ENCODE data around the gene RBM45.
"Not testable (repeated sequence)": the region's sequence is repeated elsewhere in the genome, so short reads cannot be mapped to it uniquely, and the experiment has no call there.

RBM45 gene

DNA sequence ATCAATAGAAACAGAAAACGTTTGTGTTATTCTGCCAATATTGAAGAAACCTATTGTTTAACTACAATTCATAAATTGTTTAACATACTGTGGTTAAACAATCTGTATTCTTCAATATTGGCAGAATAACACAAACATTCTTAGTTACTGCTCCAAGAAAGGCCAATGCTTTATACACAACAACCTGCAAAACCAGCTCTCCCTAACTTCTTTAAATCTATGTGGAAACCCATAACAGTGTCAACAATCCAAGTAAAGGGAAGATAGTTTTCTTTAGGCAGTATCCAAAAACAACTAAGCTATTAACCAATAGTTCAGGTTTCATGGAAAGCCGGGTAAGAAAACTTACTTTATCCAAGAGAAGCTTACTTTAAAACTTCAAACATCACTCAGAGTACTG is 6.2 kb upstream of the RBM45 start:
- DNase-seq (ENCODE audit: low read depth in 2 of 2), result no peak

DNA sequence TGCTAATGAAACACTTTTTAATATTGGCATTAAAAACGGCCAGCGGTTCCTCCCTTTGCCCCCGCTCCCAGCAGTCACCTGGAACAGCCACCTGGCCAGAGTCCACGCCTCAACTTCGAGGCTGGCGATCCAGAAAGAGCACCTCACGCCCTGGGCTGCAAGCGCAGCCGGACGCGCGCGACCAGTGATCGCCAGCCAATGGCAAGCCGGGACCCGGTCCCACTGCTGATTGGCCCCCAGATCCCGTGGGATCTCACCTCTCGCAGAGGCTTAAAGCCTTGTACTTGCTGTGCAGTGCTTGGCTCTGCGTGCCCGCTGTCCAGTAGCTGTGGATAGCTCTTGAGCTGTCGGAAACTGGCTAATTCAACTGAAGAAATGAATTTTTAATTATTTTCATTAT is 4.1 kb upstream of the RBM45 start:
- no peak for DNase-seq (ENCODE audit: low read depth in 2 of 2)

DNA sequence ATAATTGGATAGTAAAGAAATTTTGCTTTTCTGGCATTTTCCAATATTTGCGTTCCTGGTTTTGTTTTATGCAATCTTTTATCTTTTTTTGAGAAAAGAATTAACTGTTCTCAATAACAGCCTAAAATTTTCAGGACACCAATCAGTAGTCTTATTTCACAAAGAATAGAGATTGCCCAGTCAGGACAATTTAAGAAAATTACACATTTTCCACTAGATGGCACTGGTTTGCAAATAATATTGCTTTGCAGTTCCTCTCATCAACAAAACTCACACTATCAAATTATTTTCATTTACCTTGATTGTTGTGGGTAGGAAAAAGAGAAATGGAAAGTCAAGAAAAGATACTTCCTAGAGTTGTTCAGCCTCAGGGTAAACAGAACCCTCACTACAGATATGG is 2.4 kb upstream of the RBM45 start:
- no peak for DNase-seq (ENCODE audit: low read depth in 2 of 2)

DNA sequence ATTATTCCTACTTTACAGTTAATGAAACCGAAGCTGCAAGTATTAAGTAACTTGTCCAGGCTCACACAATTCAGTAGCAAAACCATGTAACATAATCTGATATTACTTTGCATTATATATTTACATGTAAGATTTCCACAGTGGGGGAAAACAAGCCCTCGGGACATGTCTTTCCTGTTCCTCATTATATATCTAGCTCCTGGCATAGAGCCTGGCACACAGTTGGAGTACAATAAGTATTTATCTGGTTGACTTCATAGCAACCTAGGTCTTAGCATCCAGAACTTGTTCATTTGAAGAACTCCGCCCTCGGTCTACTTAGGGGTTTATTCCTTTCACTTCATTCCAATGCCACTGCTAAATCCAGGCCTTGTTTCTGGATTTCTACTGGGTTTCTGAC is 1.6 kb upstream of the RBM45 start:
- DNase-seq (ENCODE audit: low read depth in 2 of 2), result no peak

DNA sequence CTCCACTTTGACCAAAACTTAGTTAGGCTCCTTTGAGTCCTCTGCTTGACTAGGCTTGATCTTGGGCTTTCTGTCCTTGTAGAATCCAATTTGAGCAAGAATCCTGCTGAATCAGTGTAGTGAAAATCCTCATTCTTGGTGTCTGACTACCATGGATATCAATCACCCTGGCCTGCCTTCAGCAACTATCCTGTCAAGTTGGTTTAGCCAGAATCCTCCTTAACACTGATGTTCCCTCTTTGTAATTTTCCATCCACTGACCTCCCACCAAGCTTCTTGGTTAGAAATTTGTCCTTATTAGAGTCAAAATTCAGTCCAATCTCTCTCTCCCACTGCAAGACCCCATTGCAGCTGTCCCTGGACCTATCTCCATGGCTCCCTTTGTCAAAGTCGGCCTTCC is 494 bp upstream of the RBM45 start:
- no peak for DNase-seq (ENCODE audit: low read depth in 2 of 2)

DNA sequence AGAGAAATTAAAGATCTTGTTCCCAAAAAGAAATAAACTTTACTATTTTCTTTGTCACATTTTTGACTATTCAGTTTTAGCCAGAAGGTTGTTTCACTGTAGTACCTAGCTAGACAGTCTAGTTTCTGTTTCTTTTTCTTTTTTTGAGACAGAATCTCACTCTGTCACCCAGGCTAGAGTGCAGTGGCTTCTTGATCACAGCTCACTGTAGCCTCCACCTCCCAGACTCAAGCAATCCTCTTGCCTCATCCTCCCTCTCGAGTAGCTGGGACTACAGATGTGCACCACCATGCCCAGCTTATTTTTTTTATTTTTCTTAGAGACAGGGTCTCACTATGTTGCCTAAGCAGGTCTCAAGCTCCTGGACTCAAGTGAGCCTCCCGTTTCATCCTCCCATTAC is 2.2 kb downstream of the RBM45 start:
- no peak for DNase-seq (ENCODE audit: low read depth in 2 of 2)

DNA sequence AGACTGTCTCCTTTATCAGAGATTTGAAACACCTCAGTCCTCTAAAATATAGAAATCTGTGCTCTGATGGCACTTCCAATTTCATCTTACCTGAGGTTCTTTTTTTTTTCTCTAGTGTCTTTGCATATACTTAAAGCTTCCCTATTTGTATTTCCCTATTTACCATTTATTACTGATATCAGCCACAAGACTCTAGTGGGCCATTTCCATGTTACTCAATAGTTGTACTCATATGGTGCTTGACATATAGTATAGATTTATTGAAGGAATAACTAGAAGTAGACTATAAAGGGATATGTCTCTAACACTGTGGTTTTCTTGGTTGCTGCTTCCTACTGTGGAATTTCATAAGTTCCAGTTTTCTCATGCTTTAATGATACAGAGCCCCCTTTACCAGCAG is 3.0 kb downstream of the RBM45 start:
- DNase-seq (ENCODE audit: low read depth in 2 of 2), result no peak

DNA sequence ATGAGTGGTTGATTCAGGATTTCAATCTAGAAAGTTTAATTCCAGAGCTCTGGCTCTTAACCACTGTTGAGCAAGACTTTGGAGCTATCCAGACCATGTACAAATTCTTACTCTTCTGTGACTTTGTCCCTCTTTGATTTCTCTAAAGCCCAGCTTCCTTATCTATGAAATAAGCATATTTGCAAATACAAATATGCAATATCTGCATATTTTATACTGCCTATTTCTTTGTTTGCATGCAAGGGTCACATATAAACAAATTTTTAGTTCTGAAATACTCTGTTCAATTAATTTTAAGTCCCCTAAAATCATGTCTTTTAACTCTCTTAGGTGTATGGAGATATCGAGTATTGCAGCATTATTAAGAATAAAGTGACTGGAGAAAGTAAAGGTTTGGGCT is 5.5 kb downstream of the RBM45 start:
- no peak for DNase-seq (ENCODE audit: low read depth in 2 of 2)

DNA sequence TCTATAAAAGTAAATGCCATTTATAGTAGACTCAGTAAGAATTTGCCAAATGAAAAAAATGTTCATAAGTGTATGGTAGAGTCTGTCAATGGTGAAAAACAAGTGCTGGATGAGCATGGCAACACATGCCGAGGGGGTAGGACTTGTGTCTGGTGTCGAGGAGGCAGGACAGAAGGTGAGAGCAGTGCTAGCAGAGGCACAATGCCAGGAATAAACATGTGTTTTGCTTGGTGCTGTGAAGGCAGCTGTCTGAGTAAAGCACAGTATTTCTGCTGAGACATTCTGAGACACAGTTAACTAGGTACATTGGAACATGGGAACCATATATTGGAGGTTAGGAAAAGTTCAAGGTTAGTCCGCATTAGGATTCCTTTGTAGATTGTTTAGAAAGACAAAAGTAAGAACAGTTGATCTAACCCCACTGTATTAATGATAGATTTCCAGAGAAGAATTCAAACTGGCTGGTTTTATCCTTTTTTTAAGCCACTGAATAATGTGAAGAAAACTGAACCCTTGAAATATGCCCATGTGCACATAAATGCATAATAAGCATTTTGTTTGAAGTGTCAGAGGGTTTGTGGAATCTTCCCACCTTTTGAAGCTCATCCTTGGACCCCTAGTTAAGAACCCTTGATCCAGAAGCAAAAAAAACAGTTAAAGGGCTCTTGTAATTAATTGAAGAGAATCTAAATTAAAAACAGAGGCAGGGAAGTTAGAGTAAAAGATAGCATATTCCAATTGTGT is 7.1 kb downstream of the RBM45 start:
- no peak for DNase-seq (ENCODE audit: low read depth in 2 of 2)

DNA sequence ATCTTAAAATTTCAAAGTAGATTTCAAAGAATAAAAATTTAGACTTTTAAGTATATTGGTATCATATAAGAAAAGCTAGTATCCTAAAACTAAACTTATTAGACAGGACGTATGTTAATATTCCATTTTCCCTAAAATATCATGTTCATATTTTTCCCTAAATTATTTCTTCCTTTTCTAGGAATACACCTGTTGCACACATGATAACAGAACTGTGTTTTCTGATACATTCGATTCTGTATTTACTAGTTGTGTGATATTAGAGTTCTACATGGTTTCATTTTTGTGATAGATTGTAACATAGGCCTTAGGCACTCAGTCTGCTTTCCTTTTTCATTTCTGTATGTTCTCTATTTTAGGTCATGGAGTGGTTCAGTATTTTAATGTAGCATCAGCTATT is 10.9 kb downstream of the RBM45 start:
- no peak for DNase-seq (ENCODE audit: low read depth in 2 of 2)

DNA sequence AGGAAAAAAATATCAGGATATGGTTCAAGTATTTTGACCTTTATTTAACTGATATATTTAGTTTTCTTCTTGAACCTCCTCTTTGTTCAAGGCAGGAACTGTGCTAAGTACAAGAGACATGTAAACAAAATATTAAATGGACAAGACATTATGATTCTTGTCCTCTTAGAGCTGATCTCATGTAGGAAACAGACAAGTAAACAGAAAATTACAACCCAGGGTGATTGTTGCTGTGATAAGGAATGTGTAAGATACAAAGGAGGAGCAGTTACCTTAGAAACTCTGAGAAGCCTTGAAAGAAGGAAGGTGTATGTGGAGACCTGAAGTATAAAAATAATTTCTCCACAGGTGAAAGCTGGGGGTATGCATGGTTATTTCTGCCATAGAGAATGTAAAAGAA is 12.9 kb downstream of the RBM45 start:
- no peak for DNase-seq (ENCODE audit: low read depth in 2 of 2)

DNA sequence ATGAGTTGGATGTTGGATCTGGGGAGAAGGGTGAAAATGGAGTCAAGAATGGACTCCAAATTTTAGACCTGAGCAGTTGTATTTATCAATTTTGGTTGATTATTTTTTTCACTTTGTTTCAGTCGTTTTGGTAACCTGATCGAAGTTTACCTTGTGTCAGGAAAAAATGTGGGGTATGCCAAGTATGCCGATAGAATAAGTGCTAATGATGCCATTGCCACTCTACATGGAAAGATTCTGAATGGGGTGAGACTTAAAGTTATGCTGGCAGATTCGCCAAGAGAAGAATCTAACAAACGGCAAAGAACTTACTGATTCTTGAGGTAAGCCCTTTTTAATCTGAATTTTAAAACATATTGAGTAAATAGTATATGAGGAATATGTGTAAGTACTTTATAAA is 13.6 kb downstream of the RBM45 start:
- DNase-seq (ENCODE audit: low read depth in 2 of 2), result no peak

DNA sequence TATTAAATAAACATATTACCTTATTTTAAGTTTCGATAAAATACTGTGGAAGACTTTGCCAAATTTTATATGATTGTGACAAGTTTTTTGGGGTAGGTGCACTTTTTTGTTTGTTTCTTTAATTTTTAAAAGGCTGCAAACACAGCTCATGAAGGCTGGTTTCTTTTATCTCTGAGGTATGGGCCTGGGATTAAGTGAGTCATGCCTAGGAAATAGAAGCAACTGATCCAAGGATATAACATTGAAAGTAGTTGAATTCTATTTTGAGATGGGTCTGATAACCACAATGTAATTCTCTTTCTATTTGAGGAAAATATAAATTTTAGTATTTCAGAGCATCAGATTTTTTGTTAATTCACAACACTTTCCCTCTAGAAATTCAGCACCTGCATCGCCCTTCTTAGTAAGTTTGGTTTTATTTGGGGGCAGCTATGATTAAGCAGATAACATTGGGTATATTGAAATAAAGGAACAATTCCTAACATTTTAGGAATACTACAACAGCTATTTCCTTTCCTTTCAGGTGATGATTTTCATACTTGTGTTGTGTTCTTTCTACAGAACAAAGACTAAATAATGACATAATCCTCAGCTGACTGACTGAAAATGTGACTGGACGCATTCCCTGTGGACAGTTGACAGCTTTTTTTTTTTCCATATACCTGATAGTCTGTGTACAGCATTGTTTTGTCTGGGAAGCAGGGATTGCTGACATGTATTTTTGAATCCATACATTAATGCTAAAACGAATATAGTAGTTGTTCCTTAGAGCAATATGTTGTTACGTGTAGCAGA is 16.8 kb downstream of the RBM45 start:
- no peak for DNase-seq (ENCODE audit: low read depth in 2 of 2)

DNA sequence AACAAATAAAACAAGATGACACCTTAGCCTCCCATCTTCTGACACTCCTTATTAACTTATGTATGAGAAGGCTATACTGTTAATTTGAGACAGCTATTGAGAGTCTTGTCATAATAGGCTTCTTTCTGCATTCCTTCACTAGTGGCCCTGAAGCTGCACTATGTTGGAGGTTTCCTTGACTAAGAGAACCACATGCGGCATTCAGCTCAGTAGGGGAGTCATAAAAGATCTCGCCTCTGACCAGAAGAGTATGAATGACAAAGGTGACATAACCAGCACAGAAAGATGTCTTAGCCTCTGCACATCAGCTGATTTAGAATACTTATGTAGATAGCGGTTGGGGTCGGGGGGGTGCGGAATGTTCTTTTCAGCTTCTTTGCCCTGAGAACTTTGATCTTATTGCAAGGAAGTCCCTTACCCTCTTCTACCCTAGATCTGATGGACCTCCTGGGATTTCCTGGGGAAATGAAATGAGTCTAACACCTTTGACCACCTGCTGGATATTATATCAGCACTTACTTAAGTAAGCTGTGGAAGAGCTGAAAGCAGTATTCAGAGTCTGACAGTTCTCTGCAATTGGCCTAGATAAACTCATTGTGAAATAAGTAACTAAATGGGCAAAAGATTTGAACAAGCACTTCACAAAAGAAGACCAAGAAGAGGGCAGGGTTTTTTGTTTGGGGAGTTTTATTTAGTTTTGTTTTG is 24.2 kb downstream of the RBM45 start:
- DNase-seq (ENCODE audit: low read depth in 2 of 2), result no peak

DNA sequence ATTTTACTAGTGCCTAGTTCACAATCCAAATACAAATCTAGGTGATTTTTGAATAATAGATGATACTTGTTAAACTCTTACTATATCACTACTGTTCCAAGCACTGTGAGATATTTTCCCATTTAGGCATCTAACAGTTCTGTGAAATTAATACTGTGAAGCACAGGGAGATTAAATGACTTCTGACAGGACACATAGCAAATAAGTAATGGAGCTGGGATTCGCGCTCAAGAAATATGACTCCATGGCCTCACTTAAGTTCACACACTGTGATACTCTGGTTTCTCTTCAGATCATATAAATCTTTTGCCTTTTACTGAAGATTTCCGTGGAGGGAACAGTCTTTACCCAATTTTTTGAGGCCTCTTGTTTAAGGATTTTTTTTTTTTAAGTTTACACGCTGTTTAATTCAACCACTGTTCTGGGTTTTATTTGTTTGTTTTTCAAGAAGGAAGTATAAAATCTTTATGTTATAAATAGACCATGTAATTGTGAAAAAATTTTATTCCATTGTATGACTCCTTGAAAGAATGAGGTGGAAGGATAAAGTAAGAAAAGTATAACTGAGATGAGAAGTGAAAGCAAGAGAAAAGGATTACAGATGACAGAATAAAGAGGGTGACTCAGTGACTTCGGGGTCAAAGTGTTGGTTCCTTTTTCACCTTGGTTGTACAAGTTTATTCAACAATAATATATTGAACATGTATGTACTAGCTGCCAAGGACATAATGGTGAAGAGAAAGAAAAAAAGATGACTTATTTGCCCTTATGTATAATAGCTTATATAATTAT is 30.2 kb downstream of the RBM45 start:
- no peak for DNase-seq (ENCODE audit: low read depth in 2 of 2)

DNA sequence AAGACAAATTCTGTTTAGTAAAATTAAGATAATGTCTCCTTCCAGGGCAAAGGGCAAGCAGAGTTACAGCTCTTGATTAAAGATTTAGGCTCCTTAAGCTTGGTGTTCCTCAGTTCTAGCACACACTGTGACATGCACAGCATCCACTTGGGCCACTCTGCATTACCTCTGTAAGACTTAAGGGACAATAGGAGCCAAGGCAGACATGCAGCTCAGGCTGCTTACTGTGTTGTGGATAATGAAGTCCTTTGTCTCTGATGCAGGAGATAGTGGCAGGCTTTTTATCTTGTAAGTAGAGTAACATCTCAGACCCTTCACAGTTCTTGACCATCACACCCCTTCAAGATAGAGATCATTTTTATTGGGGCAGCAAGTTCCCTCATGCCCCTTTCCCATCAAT is 31.2 kb downstream of the RBM45 start:
- no peak for DNase-seq (ENCODE audit: low read depth in 2 of 2)

DNA sequence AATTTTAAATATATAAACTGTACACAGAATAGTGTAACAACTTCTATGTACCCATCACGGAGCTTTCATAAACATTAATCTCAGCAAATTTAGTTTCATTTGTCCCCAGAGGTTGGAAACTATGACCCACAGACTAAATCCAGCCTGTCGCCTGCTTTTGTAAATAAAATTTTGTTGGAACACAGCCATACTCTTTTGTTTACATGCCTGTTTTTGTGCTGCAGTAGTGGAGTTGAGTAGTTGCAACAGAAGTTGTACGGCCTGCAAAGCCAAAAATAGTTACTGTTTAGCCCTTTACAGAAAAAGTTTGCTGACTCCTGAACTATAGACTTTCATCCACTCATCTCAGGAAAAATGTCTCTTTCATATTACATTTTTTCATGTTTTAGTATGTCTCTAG is 39.8 kb downstream of the RBM45 start:
- no peak for DNase-seq (ENCODE audit: low read depth in 2 of 2)

DNA sequence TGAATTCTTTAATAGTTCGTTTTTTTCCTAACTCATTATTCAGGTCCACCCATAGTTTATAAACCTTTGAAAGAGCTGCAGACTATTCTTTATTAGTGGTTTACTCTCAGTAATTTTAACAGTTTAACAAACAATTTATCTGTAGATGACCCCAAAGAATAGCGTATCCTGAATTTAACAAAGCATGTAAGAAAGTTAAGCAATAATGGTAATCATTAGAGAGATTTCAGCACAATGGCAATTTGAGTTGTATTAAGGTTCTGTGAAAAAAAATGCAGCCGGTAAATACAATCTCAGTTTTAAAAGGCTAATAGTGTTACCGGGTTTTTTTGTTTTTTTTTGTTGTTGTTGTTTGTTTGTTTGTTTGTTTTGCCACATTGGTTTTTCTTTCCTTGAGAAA is 40.3 kb downstream of the RBM45 start:
- no peak for DNase-seq (ENCODE audit: low read depth in 2 of 2)

DNA sequence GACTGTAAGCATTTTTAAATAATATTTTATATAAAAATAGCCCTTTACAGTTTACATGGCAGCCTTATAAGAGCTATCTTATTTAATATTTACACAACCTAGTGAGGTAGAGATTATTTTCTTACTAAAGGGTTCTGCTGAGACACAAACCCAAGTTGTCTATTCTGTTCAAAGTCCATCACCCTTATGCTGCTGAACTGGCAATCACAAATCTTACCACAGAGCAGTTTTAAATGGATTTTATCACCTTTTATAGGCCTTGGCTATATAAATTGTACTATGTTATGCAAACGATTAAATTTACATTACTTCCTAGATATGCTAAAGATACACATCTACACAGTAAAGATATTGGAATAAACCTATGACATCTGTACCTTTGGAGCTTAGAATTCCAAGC is 40.7 kb downstream of the RBM45 start:
- DNase-seq (ENCODE audit: low read depth in 2 of 2), result no peak

DNA sequence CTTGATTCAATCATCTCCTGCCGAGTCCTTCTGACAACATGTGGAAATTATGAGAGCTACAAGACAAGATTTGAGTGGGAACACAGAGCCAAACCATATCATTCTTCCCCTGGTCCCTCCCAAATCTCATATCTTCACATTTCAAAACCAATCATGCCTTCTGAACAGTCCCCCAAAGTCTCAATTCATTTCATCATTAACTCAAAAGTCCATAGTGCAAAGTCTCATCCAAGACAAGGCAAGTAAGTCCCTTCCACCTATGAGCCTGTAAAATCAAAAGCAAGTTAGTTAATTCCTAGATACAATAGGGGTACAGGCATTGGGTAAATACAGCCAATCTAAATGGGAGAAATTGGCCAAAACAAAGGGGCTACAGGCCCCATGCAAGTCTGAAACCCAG is 41.6 kb downstream of the RBM45 start:
- DNase-seq (ENCODE audit: low read depth in 2 of 2), result not testable (repeated sequence)

DNA sequence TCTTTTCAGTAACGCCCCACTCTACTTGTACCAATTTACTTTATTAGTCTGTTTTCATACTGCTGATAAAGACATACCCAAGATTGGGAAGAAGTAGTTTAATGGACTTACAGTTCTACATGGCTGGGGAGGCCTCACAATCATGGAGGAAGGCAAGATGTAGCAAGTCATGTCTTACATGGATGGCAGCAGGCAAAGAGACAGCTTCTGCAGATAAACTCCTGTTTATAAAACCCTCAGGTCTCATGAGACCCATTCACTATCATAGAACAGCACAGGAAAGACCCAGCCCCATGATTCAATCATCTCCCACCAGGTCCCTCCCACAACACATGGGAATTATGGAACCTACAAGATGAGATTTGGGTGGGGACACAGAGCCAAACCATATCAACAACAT is 43.3 kb downstream of the RBM45 start:
- DNase-seq (ENCODE audit: low read depth in 2 of 2), result no peak

DNA sequence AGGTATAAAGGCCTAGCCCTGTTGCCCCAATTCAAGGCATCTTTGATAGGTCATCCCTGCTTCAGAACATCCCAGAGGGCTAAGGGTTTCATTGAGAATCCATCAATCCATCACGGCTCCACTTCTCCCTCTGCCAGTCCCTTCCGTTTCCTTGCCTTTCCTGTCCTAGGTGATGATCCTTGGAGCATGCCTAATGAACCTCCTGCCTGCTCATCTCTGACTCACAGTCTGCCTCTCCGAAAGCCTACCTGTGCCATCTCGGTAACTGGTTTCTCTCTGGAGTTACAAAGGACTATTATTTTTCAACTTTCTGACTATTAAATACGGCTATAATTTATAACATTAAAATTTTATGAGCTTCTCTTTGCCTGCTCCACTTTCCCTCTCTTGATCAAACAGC is 45.3 kb downstream of the RBM45 start:
- DNase-seq (ENCODE audit: low read depth in 2 of 2), result no peak
